Trophoblast cell (in vitro differentiated cells and primary cell): ENCODE data around the gene C5orf58.

Experiments
- DNase-seq, 2 donors: peaks; one replicate each; pipeline ENCODE4 v3.0.0-alpha.2; 2016
- H2AFZ ChIP-seq: 2 replicates; pipeline ENCODE4 v1.6.1; 2013; ENCODE audit warnings: low read length, moderate library complexity, mild to moderate bottlenecking; ENCODE audit not compliant: insufficient read depth, poor library complexity
- H2AK5ac ChIP-seq: 2 replicates; pipeline ENCODE4 v1.6.1; 2013; ENCODE audit warnings: mild to moderate bottlenecking, low read length
- H2BK120ac ChIP-seq: 2 replicates; pipeline ENCODE4 v1.6.1; 2013; ENCODE audit warnings: low read length, mild to moderate bottlenecking, moderate library complexity; ENCODE audit not compliant: insufficient read depth, poor library complexity
- H2BK12ac ChIP-seq: 2 replicates; pipeline ENCODE4 v1.6.1; 2013; ENCODE audit warnings: mild to moderate bottlenecking, low read length, moderate library complexity
- H2BK5ac ChIP-seq: 2 replicates; pipeline ENCODE4 v1.6.1; 2013; ENCODE audit warnings: low read length, low read depth, moderate library complexity, mild to moderate bottlenecking; ENCODE audit not compliant: poor library complexity
- H3K14ac ChIP-seq: 2 replicates; pipeline ENCODE4 v1.6.1; 2013; ENCODE audit warnings: mild to moderate bottlenecking, low read length
- H3K18ac ChIP-seq: 2 replicates; pipeline ENCODE4 v1.6.1; 2013; ENCODE audit warnings: mild to moderate bottlenecking, low read length
- H3K23ac ChIP-seq: 2 replicates; pipeline ENCODE4 v1.6.1; 2013; ENCODE audit warnings: low read length
- H3K27ac ChIP-seq: 2 replicates; pipeline ENCODE4 v1.5.1; 2013; ENCODE audit warnings: low read depth, mild to moderate bottlenecking, inconsistent platforms, low read length, moderate library complexity
- H3K27me3 ChIP-seq: 2 replicates; pipeline ENCODE4 v1.6.1; 2013; ENCODE audit warnings: inconsistent platforms, mild to moderate bottlenecking, low read length, moderate library complexity; ENCODE audit not compliant: insufficient read depth
- H3K36me3 ChIP-seq, 2 experiments: 1 replicate in 1 of 2; 2 replicates in 1 of 2; pipeline ENCODE4 v1.6.1; 2013; ENCODE audit warnings: low read length in 2 of 2, mild to moderate bottlenecking in 2 of 2, moderate library complexity in 1 of 2; ENCODE audit not compliant: insufficient read depth in 2 of 2, control insufficient read depth in 1 of 2
- H3K4ac ChIP-seq: 2 replicates; pipeline ENCODE4 v1.6.1; 2013; ENCODE audit warnings: low read depth, mild to moderate bottlenecking, low read length, moderate library complexity
- H3K4me1 ChIP-seq, 2 experiments: 1 replicate in 1 of 2; 2 replicates in 1 of 2; pipeline ENCODE4 v1.6.1; 2013; ENCODE audit warnings: low read length in 2 of 2, mild to moderate bottlenecking in 2 of 2, moderate library complexity in 1 of 2; ENCODE audit not compliant: insufficient read depth in 2 of 2, control insufficient read depth in 1 of 2
- H3K4me2 ChIP-seq: 2 replicates; pipeline ENCODE4 v1.6.1; 2013; ENCODE audit warnings: inconsistent platforms, mild to moderate bottlenecking, low read length, moderate library complexity
- H3K4me3 ChIP-seq: 2 replicates; pipeline ENCODE4 v1.5.1; 2013; ENCODE audit warnings: mild to moderate bottlenecking, low read depth, low read length, inconsistent platforms
- H3K79me1 ChIP-seq: one replicate; pipeline ENCODE4 v1.6.1; 2013; ENCODE audit warnings: low read length
- H3K79me2 ChIP-seq: 2 replicates; pipeline ENCODE4 v1.6.1; 2013; ENCODE audit warnings: low read length, mild to moderate bottlenecking; ENCODE audit not compliant: control insufficient read depth, insufficient read depth, poor library complexity
- H3K9ac ChIP-seq: 2 replicates; pipeline ENCODE4 v1.6.1; 2013; ENCODE audit warnings: mild to moderate bottlenecking, low read length
- H3K9me3 ChIP-seq: 2 replicates; pipeline ENCODE4 v1.6.1; 2013; ENCODE audit warnings: low read depth, mild to moderate bottlenecking, control low read depth, inconsistent platforms, low read length; ENCODE audit not compliant: insufficient read depth
- H4K12ac ChIP-seq: 2 replicates; pipeline ENCODE4 v1.6.1; 2013; ENCODE audit warnings: low read depth, mild to moderate bottlenecking, low read length, moderate library complexity
- H4K8ac ChIP-seq: 2 replicates; pipeline ENCODE4 v1.6.1; 2013; ENCODE audit warnings: low read depth, mild to moderate bottlenecking, low read length, moderate library complexity
- H4K91ac ChIP-seq: one replicate; pipeline ENCODE4 v1.6.1; 2013; ENCODE audit warnings: low read depth, mild to moderate bottlenecking, low read length, moderate library complexity
- WGBS: extraction: QIAGEN DNeasy Blood & Tissue Kit; methylation state at CpG from one replicate; pipeline ENCODE4 v1.1.7; 2013; ENCODE audit warnings: missing lambda C conversion rate; ENCODE audit not compliant: insufficient read length, insufficient coverage; ENCODE audit errors: extremely low coverage; 5-methylcytosine and 5-hydroxymethylcytosine counted together

C5orf58 gene

DNA sequence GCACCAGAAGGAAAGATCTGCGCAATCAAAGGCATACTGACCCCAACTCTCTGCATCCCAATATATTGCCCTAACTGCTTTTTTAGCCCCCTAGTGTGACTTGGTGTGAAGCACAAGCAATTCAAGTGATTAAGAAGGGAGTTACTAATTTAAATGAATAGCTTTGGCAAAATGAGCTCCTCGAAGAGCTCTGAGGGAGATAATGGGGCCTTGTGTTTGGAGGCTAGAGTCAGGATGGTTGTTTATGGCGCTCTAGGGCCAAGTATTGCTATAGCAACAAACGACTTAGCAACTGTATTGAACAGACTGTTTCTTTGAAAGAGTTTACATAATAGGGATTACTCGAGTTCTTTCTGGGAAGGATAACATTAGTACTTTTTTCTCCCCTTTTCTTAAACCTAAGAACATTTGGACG is 11.5 kb upstream of the C5orf58 start:
- Histone ChIP-seq H3K4me3 (no peak overlapping the region), H2AK5ac (no peak overlapping the region), H2BK5ac (no peak overlapping the region), H2AFZ (no peak overlapping the region), H2BK12ac (no peak overlapping the region), H3K36me3 (no peaks in the 10 kb centered on the region), H3K18ac (no peak overlapping the region), H2BK120ac (no peak overlapping the region), H3K9ac (no peak overlapping the region), H3K9me3 (no peaks in the 10 kb centered on the region), H3K27ac (no peak overlapping the region), H3K4ac (no peak overlapping the region), H3K79me2 (no peaks in the 10 kb centered on the region), H4K12ac (no peak overlapping the region), H3K27me3 (no peaks in the 10 kb centered on the region), H3K4me2 (no peak overlapping the region), H4K91ac (no peak overlapping the region), H3K79me1 (no peaks in the 10 kb centered on the region), H3K14ac (no peak overlapping the region), H3K23ac (no peak overlapping the region), H3K4me1 (peaks cover 2 to 5% of the 10 kb centered on the region in 2 experiments), H4K8ac (no peak overlapping the region)
- no CpG with 5 or more reads among the region's 6 CpGs for WGBS
- no peak for DNase-seq

GRCh38 chr5:170223360-170223759 is 9.4 kb upstream of the C5orf58 start:
- Histone ChIP-seq H3K27ac (no peak overlapping the region), H3K79me1 (no peaks in the 10 kb centered on the region), H3K36me3 (no peaks in the 10 kb centered on the region), H2BK120ac (no peak overlapping the region), H3K9me3 (no peaks in the 10 kb centered on the region), H2AFZ (no peak overlapping the region), H2BK12ac (no peak overlapping the region), H4K91ac (no peak overlapping the region), H2BK5ac (no peak overlapping the region), H3K4me2 (no peak overlapping the region), H4K12ac (no peak overlapping the region), H3K23ac (no peak overlapping the region), H3K4me3 (no peak overlapping the region), H3K18ac (no peak overlapping the region), H3K79me2 (no peaks in the 10 kb centered on the region), H3K9ac (no peak overlapping the region), H2AK5ac (no peak overlapping the region), H3K27me3 (no peaks in the 10 kb centered on the region), H4K8ac (no peak overlapping the region), H3K4me1 (peaks cover 2 to 5% of the 10 kb centered on the region in 2 experiments), H3K14ac (no peak overlapping the region), H3K4ac (no peak overlapping the region)
- no peak for DNase-seq

DNA sequence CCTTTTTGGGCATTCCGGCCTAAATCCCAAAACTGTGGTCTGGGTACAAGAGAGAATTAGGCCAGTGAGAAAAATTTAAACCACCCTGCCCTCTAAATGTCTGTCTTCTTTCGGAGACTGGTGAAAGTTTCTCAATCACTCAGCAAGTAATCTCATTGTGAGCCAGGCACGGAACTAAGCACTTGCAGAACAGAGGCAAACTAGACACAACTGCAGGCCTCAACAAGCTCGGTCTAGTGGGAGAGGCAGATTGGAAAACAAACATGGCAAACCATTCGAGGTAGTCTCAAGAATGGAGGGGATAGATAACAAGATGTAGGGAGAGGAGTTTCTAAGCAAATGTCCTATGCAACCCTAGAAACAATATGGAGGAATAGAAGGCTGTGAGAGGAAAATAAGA is 8.9 kb upstream of the C5orf58 start:
- no peaks in the 10 kb centered on the region for H3K27me3 ChIP-seq
- no CpG with 5 or more reads among the region's 5 CpGs for WGBS
- no peak overlapping the region for H3K27ac ChIP-seq
- H2BK12ac ChIP-seq, result no peak overlapping the region
- no peaks in the 10 kb centered on the region for H3K79me1 ChIP-seq
- no peaks in the 10 kb centered on the region for H3K9me3 ChIP-seq
- no peak overlapping the region for H3K18ac ChIP-seq
- peaks cover 2 to 5% of the 10 kb centered on the region in 2 experiments for H3K4me1 ChIP-seq
- H3K79me2 ChIP-seq, result no peaks in the 10 kb centered on the region
- no peak overlapping the region for H4K8ac ChIP-seq
- no peaks in the 10 kb centered on the region for H3K36me3 ChIP-seq
- no peak overlapping the region for H3K4me2 ChIP-seq
- no peak overlapping the region for H4K91ac ChIP-seq
- no peak overlapping the region for H2AFZ ChIP-seq
- H3K14ac ChIP-seq, result no peak overlapping the region
- no peak overlapping the region for H2BK5ac ChIP-seq
- H3K9ac ChIP-seq, result no peak overlapping the region
- H2BK120ac ChIP-seq, result no peak overlapping the region
- no peak overlapping the region for H3K4me3 ChIP-seq
- no peak for DNase-seq
- H4K12ac ChIP-seq, result no peak overlapping the region
- no peak overlapping the region for H3K23ac ChIP-seq
- no peak overlapping the region for H2AK5ac ChIP-seq
- H3K4ac ChIP-seq, result no peak overlapping the region

DNA sequence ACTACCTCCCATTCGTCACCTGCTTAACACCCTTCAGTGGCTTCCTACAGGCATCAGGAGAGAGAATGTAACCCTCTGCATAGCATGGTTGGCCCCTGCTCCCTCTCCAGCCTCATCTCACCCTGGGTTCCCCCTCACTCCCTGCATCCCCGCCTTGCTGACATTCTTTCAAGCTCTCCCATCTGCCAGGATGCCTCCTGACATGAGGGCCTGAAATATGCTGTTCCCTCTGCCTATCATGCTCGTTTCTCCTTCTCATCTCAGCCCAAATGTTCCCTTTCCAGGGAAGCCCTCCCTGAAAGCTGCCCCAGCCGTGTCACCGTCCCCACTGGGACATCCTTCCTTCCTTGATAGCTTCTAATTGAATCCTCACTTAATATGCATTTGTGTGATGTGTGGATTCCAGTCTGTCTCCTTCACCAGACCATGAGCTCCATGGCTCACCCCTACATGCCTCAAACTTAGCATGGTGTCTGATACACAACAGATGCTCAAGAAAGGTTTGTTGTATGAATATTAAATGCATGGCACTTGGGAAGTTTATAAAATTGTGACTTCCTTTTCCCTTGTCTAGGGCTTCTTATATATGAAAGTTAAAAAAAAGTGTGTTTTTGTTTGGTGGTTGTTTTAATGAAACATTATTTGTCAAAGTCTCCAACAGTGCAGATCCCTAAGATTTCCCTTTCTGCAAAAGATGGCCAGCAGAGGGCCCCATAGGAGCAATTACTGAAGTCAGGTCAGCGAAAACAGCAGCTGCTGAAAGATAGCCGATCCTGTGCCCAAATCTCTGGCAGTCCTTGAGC is 7.3 kb upstream of the C5orf58 start:
- Histone ChIP-seq H3K14ac (no peak overlapping the region), H2AFZ (no peak overlapping the region), H3K27me3 (no peaks in the 10 kb centered on the region), H3K18ac (no peak overlapping the region), H3K9me3 (no peaks in the 10 kb centered on the region), H3K27ac (no peak overlapping the region), H4K91ac (no peak overlapping the region), H3K79me2 (no peaks in the 10 kb centered on the region), H2BK12ac (no peak overlapping the region), H2BK5ac (no peak overlapping the region), H3K9ac (no peak overlapping the region), H4K8ac (no peak overlapping the region), H3K4me3 (no peak overlapping the region), H3K36me3 (no peaks in the 10 kb centered on the region), H3K4ac (no peak overlapping the region), H3K4me1 (no peaks in the 10 kb centered on the region), H3K4me2 (no peak overlapping the region), H3K79me1 (no peaks in the 10 kb centered on the region), H4K12ac (no peak overlapping the region), H3K23ac (no peak overlapping the region), H2AK5ac (no peak overlapping the region), H2BK120ac (no peak overlapping the region)
- WGBS, result no CpG with 5 or more reads among the region's 7 CpGs
- DNase-seq, result peak; percentile 42 to 77
